H9 (cell line): Measurements from ENCODE around the gene IQCE. TPM values are rescaled to one million over a fixed set of nuclear protein-coding genes. Genes with fewer than 3 reads are reported as not detected.
"Not testable (repeated sequence)": the region's sequence is repeated elsewhere in the genome, so short reads cannot be mapped to it uniquely, and the experiment has no call there.

Experiments used
- DNase-seq: peaks from one replicate; pipeline ENCODE4 v3.0.0-alpha.2; 2017
- H2AFZ ChIP-seq: one replicate; pipeline ENCODE4 v1.6.1; 2013; ENCODE audit warnings: mild to moderate bottlenecking, low read length, control low read depth, moderate library complexity
- H2AK5ac ChIP-seq: 2 replicates; pipeline ENCODE4 v1.6.1; 2013; ENCODE audit warnings: low read length, control low read depth, mixed read lengths; ENCODE audit not compliant: insufficient read length
- H2BK120ac ChIP-seq: one replicate; pipeline ENCODE4 v1.6.1; 2013; ENCODE audit warnings: low read depth, mild to moderate bottlenecking, low read length, control low read depth, inconsistent platforms; ENCODE audit not compliant: poor library complexity, severe bottlenecking
- H2BK12ac ChIP-seq: 2 replicates; pipeline ENCODE4 v1.6.1; 2013; ENCODE audit warnings: low read length, control low read depth, mixed read lengths, low read depth; ENCODE audit not compliant: insufficient read length
- H2BK15ac ChIP-seq: 2 replicates; pipeline ENCODE4 v1.6.1; 2013; ENCODE audit warnings: low read depth, low read length, control low read depth
- H2BK20ac ChIP-seq: one replicate; pipeline ENCODE4 v1.6.1; 2013; ENCODE audit warnings: low read depth, mild to moderate bottlenecking, low read length, control low read depth, inconsistent platforms; ENCODE audit not compliant: poor library complexity, severe bottlenecking
- H2BK5ac ChIP-seq: 2 replicates; pipeline ENCODE4 v1.6.1; 2013; ENCODE audit warnings: low read length, control low read depth, mixed read lengths; ENCODE audit not compliant: insufficient read length
- H3K14ac ChIP-seq: 2 replicates; pipeline ENCODE4 v1.6.1; 2013; ENCODE audit warnings: low read length, control low read depth; ENCODE audit not compliant: insufficient read depth
- H3K18ac ChIP-seq: 2 replicates; pipeline ENCODE4 v1.6.1; 2013; ENCODE audit warnings: low read depth, mild to moderate bottlenecking, mixed read lengths, low read length, control low read depth; ENCODE audit not compliant: insufficient read length
- H3K23ac ChIP-seq: 2 replicates; pipeline ENCODE4 v1.6.1; 2013; ENCODE audit warnings: low read length, control low read depth, mixed read lengths, low read depth; ENCODE audit not compliant: insufficient read length
- H3K23me2 ChIP-seq: 2 replicates; pipeline ENCODE4 v1.6.1; 2013; ENCODE audit warnings: low read depth, mild to moderate bottlenecking, mixed read lengths, low read length, control low read depth; ENCODE audit not compliant: insufficient read length, poor library complexity, severe bottlenecking
- H3K27ac ChIP-seq: 2 replicates; pipeline ENCODE4 v1.5.1; 2013; ENCODE audit warnings: low read length, control low read depth, mixed read lengths, low read depth; ENCODE audit not compliant: insufficient read length
- H3K27me3 ChIP-seq: 2 replicates; pipeline ENCODE4 v1.6.1; 2013; ENCODE audit warnings: low read length, control low read depth, inconsistent platforms; ENCODE audit not compliant: insufficient read depth
- H3K4ac ChIP-seq: 2 replicates; pipeline ENCODE4 v1.6.1; 2013; ENCODE audit warnings: low read depth, mild to moderate bottlenecking, control low read depth, inconsistent platforms, low read length, moderate library complexity
- H3K4me1 ChIP-seq: 2 replicates; pipeline ENCODE4 v1.6.1; 2013; ENCODE audit warnings: low read length, control low read depth, inconsistent platforms; ENCODE audit not compliant: insufficient read depth
- H3K4me2 ChIP-seq: 2 replicates; pipeline ENCODE4 v1.6.1; 2013; ENCODE audit warnings: low read length, control low read depth, mixed read lengths; ENCODE audit not compliant: insufficient read length, insufficient read depth
- H3K56ac ChIP-seq: 2 replicates; pipeline ENCODE4 v1.6.1; 2013; ENCODE audit warnings: low read depth, mild to moderate bottlenecking, mixed read lengths, low read length, control low read depth; ENCODE audit not compliant: insufficient read length
- H3K79me1 ChIP-seq: 2 replicates; pipeline ENCODE4 v1.6.1; 2013; ENCODE audit warnings: low read depth, mild to moderate bottlenecking, moderate library complexity, low read length, control low read depth, inconsistent platforms; ENCODE audit not compliant: insufficient read depth, poor library complexity, severe bottlenecking
- H3K79me2 ChIP-seq: 2 replicates; pipeline ENCODE4 v1.6.1; 2013; ENCODE audit warnings: low read length, control low read depth, inconsistent platforms; ENCODE audit not compliant: insufficient read depth
- H3K9ac ChIP-seq: 2 replicates; pipeline ENCODE4 v1.6.1; 2013; ENCODE audit warnings: low read length, control low read depth, mixed read lengths; ENCODE audit not compliant: insufficient read length; ENCODE audit errors: extremely low read depth
- H3K9me3 ChIP-seq: one replicate; pipeline ENCODE4 v1.6.1; 2013; ENCODE audit warnings: low read depth, low read length, inconsistent platforms; ENCODE audit not compliant: control insufficient read depth
- H3T11ph ChIP-seq: one replicate; pipeline ENCODE4 v1.6.1; 2013; ENCODE audit warnings: mild to moderate bottlenecking, low read length, control low read depth, inconsistent platforms
- H4K20me1 ChIP-seq: one replicate; pipeline ENCODE4 v1.6.1; 2013; ENCODE audit not compliant: control insufficient read depth, insufficient read length, insufficient read depth
- H4K5ac ChIP-seq: 2 replicates; pipeline ENCODE4 v1.6.1; 2013; ENCODE audit warnings: low read depth, mild to moderate bottlenecking, mixed read lengths, low read length, control low read depth; ENCODE audit not compliant: insufficient read length
- H4K8ac ChIP-seq: replicated peaks from 2 replicates; pipeline ENCODE4 v1.6.1; 2013; ENCODE audit warnings: low read length, control low read depth, mixed read lengths, low read depth; ENCODE audit not compliant: insufficient read length
- H4K91ac ChIP-seq: 2 replicates; pipeline ENCODE4 v1.6.1; 2013; ENCODE audit warnings: low read depth, mild to moderate bottlenecking, moderate library complexity, mixed read lengths, low read length, control low read depth; ENCODE audit not compliant: insufficient read length
- H3K27ac Mint-ChIP-seq, 3 experiments: 2 replicates in 2 of 3; 3 replicates in 1 of 3; pipeline ENCODE4 v1.8.0; 2020 to 2021; ENCODE audit warnings: mixed read lengths in 3 of 3, mild to moderate bottlenecking in 1 of 3, moderate library complexity in 1 of 3
- H3K27me3 Mint-ChIP-seq: 2 replicates; pipeline ENCODE4 v1.8.0; 2021; ENCODE audit warnings: low read depth, mild to moderate bottlenecking, moderate library complexity, mixed read lengths
- H3K36me3 Mint-ChIP-seq, 3 experiments: 2 replicates in 2 of 3; 3 replicates in 1 of 3; pipeline ENCODE4 v1.8.0; 2020 to 2021; ENCODE audit warnings: low read depth in 3 of 3, mixed read lengths in 3 of 3; ENCODE audit not compliant: insufficient read depth in 1 of 3
- H3K4me1 Mint-ChIP-seq, 2 experiments: 2 replicates each; pipeline ENCODE4 v1.8.0; 2020; ENCODE audit warnings: mixed read lengths in 2 of 2
- H3K4me3 Mint-ChIP-seq, 2 experiments: 2 replicates in 1 of 2; 3 replicates in 1 of 2; pipeline ENCODE4 v1.8.0; 2020 to 2021; ENCODE audit warnings: mild to moderate bottlenecking in 2 of 2, mixed read lengths in 2 of 2, moderate library complexity in 1 of 2
- H3K9me3 Mint-ChIP-seq, 2 experiments: 2 replicates in 1 of 2; 3 replicates in 1 of 2; pipeline ENCODE4 v1.8.0; 2020; ENCODE audit warnings: mild to moderate bottlenecking in 2 of 2, mixed read lengths in 2 of 2, moderate library complexity in 1 of 2
- WGBS: extraction: QIAGEN DNeasy Blood & Tissue Kit; methylation state at CpG from one replicate; pipeline ENCODE4 v1.1.7; 2013; ENCODE audit warnings: missing lambda C conversion rate, low lambda C conversion rate, mixed read lengths; ENCODE audit not compliant: insufficient read length; ENCODE audit errors: extremely low coverage; 5-methylcytosine and 5-hydroxymethylcytosine counted together
- total RNA-seq: library from RNA; stranded (reverse); gene quantifications from 2 replicates; pipeline ENCODE4 v1.2.1, GENCODE V29; 2021

Gene IQCE
- total RNA-seq, 1 experiment from 2014 or later = 7.0 TPM

- H3K27me3 ChIP-seq, H3T11ph ChIP-seq, H2BK15ac ChIP-seq, H4K8ac ChIP-seq, DNase-seq, H2BK5ac ChIP-seq, H3K9me3 ChIP-seq, H4K20me1 ChIP-seq, H3K18ac ChIP-seq, H2BK12ac ChIP-seq, H3K14ac ChIP-seq, H3K9me3 Mint-ChIP-seq, H4K91ac ChIP-seq, H3K27ac Mint-ChIP-seq, H2AFZ ChIP-seq, H2BK120ac ChIP-seq, H2AK5ac ChIP-seq, H3K4ac ChIP-seq, H3K79me1 ChIP-seq, H3K4me3 Mint-ChIP-seq, H2BK20ac ChIP-seq, H3K23me2 ChIP-seq, H3K4me2 ChIP-seq, H3K9ac ChIP-seq, H3K79me2 ChIP-seq, H3K27ac ChIP-seq, H3K27me3 Mint-ChIP-seq, H3K56ac ChIP-seq, H4K5ac ChIP-seq, H3K4me1 ChIP-seq, H3K23ac ChIP-seq: not testable (repeated sequence)
- no CpG with 5 or more reads among the region's 17 CpGs for WGBS
- peaks cover 20 to 23% of the 10 kb centered on the region in 2 experiments for H3K4me1 Mint-ChIP-seq
- peaks cover 0 to 20% (median 20%) of the 10 kb centered on the region in 3 experiments; a peak in 5 of 7 replicates for H3K36me3 Mint-ChIP-seq
These were observed 27.0 kb upstream of the IQCE start for GRCh38 chr7:2531796-2532110.

- not testable (repeated sequence) for H3K27me3 ChIP-seq, H4K5ac ChIP-seq, H3K9me3 Mint-ChIP-seq, H3K79me1 ChIP-seq, H2AFZ ChIP-seq, H3K4ac ChIP-seq, H2AK5ac ChIP-seq, H3K9me3 ChIP-seq, H4K8ac ChIP-seq, H3K56ac ChIP-seq, H3K4me3 Mint-ChIP-seq, H4K20me1 ChIP-seq, H3K4me2 ChIP-seq, H2BK5ac ChIP-seq, H2BK15ac ChIP-seq, H3T11ph ChIP-seq, H3K9ac ChIP-seq, H3K4me1 ChIP-seq, H2BK120ac ChIP-seq, H4K91ac ChIP-seq, H3K27me3 Mint-ChIP-seq, H3K27ac ChIP-seq, DNase-seq, H3K79me2 ChIP-seq, H2BK20ac ChIP-seq, H3K18ac ChIP-seq, H3K23me2 ChIP-seq, H2BK12ac ChIP-seq, H3K14ac ChIP-seq, H3K23ac ChIP-seq
- Mint-ChIP-seq H3K36me3 (peaks cover 0 to 16% (median 15%) of the 10 kb centered on the region in 3 experiments; a peak in 5 of 7 replicates), H3K27ac (peak overlapping the region in 1 of 3 experiments; percentile 55; a peak in 1 of 7 replicates), H3K4me1 (peaks cover 19 to 20% of the 10 kb centered on the region in 2 experiments)
- no CpG with 5 or more reads among the region's 15 CpGs for WGBS
These were observed 26.5 kb upstream of the IQCE start for GRCh38 chr7:2532199-2532772.
